Neural progenitor cell (in vitro differentiated cells): ENCODE data around the gene PPP2R2C.

ENCODE experiments used
- EZH2 ChIP-seq: fragments of 200-600 bp; sonication (generic); IDR thresholded peaks from 2 replicates; pipeline ENCODE4 v1.6.1; 2017; ENCODE audit warnings: antibody characterized with exemption, mild to moderate bottlenecking, moderate library complexity
- TF ChIP-seq, protein P1 (sequence below): fragments of 200-600 bp; sonication (generic); IDR thresholded peaks from 2 replicates; pipeline ENCODE4 v1.5.1; 2017; ENCODE audit warnings: antibody characterized with exemption, mild to moderate bottlenecking

DNA sequence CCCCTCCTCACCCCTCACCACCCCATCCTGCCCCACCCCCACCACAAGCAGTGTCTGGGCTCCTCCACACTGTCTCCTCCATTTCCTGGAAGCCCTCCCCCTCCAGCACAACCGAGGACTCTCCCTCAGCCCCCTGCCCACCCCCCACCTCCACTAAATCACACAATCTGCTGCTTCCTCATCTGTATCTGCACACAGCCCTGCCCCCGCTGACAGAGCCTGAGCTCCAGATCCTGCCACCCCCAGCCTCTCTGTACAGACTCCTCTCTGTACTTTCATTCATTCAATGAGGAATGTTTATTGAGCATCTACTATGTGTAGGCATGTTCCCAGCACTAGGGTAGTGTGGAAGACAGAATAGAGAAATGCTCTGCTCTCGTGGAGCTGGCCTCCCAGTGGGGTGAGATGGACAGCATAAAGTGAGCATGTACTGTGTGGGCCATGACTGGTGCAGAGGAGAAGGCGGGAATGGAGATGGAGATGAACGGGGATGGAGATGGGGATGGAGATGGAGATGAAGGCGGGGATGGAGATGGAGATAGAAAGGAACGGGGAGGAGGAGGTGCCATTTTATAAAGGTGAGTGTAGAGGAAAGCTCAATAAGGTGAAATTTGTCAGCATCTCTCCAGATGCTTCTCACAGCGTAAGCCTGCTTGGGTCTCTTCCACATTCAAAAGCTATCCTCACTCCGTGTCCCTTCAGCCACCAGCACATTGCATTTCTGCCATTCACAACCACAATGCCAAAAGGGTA, 2.5 kb upstream of the PPP2R2C start:
- TF ChIP-seq, protein P1, sequence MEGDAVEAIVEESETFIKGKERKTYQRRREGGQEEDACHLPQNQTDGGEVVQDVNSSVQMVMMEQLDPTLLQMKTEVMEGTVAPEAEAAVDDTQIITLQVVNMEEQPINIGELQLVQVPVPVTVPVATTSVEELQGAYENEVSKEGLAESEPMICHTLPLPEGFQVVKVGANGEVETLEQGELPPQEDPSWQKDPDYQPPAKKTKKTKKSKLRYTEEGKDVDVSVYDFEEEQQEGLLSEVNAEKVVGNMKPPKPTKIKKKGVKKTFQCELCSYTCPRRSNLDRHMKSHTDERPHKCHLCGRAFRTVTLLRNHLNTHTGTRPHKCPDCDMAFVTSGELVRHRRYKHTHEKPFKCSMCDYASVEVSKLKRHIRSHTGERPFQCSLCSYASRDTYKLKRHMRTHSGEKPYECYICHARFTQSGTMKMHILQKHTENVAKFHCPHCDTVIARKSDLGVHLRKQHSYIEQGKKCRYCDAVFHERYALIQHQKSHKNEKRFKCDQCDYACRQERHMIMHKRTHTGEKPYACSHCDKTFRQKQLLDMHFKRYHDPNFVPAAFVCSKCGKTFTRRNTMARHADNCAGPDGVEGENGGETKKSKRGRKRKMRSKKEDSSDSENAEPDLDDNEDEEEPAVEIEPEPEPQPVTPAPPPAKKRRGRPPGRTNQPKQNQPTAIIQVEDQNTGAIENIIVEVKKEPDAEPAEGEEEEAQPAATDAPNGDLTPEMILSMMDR: no peak
- TF ChIP-seq EZH2: no peak
